Fibroblast of skin of right biceps (primary cell): ENCODE data around the gene GLCE.

Source experiments
- DNase-seq: peaks from one replicate; pipeline ENCODE4 v3.0.0-alpha.2; 2013

GLCE gene

DNA sequence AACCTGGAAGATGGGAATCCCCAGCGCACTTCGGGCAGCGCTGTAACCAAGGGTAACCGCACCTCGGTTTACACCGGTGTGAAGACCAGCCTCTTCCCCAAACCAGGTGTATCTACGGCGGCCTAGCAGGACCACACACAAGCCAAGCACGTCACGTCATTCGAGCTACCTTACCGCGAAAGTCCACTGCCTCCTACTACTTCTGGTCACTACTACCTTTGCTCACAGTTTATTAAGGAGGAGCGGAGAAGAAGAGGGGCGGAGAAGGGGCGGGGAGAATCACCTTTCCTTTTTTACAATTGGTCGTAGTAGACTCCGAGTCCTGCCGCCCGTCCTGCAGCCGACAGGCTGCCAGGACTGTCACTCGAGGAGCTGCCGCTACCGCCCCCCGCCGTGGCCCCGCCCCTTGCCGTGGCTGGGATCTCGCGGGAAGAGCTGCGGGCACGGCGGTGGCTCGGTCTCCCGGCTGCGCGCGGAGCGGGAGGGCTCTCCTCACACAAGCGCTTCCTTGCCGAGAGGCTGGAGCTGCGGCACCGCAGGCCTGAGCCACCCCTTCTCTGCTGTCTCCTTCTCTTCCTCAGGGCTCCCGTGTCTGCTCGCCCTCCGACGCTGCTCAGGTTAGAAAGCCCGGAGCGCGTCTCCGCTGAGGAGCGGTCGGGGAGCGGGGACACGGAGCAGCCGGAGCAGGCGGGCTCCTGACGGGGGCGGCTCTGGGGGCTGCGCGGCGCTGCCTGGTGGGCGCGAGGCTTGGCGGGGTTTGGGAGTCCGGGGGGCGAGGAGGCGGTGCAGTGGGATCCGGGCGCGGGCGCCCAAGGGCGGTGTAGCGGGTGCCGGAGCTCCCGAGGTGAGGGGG, at the start of gene GLCE:
Gene GLCE (plus strand): TSS at position 495 of the 853 bp plus-strand sequence. CDS start 95,172 bp downstream, outside the sequence.
- DNase-seq = peak; percentile 97

DNA sequence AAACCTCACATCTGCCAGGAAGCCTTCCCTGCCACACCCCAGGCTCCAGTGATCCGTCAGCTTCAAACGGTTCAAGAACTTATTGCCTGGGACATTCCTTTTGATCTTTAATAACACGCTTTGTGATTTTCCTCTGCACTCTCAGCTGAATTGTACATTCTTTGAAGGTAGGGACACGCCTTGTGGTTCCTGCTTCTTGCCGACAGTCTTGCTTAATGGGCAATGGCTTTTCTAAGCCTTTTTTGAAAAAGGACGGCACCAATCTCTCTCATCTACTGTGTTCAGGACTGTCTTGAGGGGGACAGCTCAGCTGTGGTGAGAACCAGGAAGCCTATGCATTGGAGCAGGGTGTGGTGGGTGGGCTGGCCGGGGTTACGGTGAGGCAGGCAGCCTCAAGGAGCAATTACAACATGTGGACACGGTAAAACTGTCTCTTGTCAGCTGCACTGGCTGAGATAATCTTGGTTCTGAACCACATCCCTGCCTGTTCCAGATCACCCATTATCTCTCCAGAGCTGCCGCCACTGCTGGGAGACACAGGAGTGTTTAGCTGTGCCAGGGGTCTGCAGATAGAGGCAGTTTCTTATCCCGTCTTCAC, 46.0 kb upstream of the GLCE start:
- no peak for DNase-seq

- DNase-seq = no peak
These were observed 45.4 kb upstream of the GLCE start for GRCh38 chr15:69115031-69115430.

DNA sequence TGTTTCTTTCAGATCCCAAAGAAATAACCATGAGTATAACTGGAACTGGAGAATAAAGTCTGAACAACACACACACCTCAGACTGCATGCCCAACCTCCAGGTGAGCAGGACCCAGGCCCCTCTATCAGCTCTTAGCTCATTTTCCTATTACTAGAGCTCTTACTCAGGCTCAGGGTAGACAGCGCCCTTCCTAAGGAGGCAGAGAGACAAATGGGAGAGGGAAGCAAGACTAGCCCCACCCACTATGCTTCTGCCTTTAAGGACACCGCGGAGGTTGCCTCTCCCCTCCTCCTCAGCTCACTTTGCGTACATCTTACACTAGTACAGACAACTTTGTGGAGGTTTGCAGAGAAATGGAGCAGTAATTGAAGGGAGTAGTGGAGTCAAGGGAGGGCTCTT, 44.0 kb upstream of the GLCE start:
- DNase-seq = no peak

- DNase-seq = no peak
These were observed 43.0 kb upstream of the GLCE start for GRCh38 chr15:69117431-69117871.

- no peak for DNase-seq
These were observed 42.3 kb upstream of the GLCE start for GRCh38 chr15:69118089-69118488.

DNA sequence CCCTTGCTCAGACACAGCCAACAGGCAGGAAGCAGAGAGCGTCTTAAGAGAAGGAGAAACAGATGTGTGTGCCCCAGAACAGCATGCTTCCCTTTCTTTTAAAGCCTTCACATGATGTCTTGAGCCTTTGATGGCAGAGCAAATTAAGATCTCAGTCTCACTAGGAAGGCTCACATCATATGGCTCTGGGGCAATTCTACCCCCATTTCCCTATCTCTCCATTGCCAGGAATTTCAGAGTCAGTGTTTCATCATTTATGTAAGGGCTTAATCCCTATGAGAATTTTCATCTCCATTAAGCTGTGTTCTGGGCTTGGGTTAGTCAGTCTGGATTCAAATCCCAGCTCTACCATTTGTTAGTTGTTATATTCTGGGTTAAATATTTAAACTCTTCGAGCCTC, 41.4 kb upstream of the GLCE start:
- no peak for DNase-seq

GRCh38 chr15:69119683-69120395, 40.6 kb upstream of the GLCE start:
- no peak for DNase-seq

DNA sequence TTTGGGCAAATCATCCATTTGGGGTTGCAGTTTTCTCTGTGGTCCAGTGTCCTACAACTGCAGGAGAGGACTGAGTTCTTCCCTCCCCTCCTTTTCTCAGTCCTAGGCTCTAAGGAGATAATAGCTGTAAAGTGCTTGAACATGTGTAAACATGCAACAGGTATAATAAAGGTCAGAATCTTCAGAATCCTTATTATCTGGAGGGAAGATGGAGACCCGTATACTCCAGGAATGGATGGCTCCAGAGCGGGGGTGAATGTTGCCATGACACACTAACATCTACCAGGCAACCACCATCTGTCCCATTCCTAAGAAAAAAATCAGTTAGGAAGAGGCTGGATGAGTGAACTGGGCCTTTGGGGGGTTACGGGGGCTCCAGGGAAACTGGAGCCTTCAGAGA, 39.7 kb upstream of the GLCE start:
- DNase-seq = no peak

DNA sequence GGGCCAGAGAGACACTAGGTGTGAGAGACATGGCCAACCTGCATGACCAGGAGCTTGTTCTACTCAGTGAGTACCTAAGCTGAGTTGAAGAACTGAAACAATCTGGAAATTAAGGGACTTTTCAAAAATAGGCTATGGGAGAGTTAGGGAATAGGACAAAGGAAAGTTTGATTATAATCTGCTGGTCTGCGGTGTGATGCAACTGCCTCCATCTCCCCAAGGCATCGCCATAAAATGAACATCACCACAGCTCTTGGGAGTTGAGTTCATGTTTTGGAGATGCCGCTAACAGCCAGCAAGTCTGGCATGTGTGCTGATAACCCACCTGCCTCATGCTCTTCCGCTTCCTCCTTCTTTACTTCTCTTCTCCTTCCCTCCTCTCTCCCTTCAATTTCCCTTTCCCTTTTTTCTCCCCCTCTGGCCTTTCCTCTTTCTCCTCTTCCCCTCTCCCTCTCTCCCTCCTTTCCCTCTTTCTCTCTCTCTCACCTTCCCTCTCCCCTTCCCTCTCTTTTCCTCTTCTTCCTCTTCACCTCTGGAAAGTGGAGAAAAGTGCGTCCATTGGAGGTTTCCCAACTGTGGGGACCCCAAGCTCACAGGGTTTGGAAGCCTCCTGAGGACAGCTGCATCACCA, 39.1 kb upstream of the GLCE start:
- no peak for DNase-seq

- no peak for DNase-seq
These were observed 35.2 kb upstream of the GLCE start for GRCh38 chr15:69125236-69125635.

- peak; percentile 14 for DNase-seq
These were observed 34.4 kb upstream of the GLCE start for GRCh38 chr15:69126054-69126469.

DNA sequence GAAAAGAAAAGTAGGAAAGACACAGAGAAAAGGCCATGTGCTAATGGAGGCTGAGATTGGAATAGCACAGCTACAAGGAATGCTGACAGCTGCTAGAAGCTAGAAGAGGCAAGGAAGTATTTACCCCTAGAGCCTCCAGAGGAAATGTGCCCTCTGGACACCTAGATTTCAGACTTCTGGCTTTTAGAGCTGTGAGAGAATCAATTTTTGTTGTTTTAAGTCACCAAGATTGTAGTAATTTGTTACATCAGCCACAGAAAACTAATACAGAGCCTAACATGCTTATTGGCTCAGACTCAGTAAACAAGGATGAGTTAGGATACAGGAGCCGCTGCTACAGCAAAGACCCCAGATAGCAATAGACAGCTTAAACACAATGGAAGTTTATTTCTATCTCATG, 33.1 kb upstream of the GLCE start:
- DNase-seq = no peak

- peak; percentile 11 for DNase-seq
These were observed 31.6 kb upstream of the GLCE start for GRCh38 chr15:69128667-69129311.

DNA sequence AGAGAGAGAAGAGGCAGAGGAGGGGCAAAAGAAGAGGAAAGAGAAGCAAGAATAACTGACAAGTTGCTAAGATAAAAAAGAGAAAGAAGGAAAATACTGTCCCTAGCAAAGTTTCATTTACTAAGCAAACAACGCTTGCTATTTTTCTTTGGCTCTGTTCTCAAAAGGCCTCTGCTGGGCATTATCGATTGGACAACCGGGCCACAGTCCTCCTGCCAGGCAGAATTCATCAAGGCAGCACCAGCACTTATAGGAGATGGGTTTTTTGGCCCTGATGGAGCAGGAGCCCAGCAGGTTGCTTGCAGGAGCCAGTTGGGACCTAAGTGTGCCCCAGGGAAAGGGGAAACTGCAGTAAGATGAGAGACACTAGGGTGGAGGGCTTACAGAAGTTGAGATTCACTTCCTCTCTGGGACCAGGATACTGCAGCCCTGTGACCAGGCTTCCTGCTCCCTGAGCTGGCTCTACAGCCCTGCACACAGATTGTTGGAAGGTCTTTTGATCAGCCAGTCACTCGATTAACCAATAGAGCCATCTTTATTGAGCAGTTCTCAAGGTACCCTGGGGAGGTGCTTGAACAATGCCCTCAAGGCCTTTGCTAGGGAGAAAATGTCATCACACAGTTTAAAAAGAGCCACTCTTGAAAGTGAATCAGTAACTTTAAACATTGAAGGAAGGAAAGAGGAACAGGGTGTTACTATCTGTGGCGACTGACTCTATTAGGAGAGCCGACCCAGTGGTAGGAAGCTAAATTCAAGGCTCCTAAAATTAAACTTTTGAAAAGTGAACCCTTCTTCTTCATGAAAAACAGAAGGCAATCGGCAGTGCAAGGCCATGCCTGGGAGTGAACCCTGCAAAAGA, 28.8 kb upstream of the GLCE start:
- no peak for DNase-seq

DNA sequence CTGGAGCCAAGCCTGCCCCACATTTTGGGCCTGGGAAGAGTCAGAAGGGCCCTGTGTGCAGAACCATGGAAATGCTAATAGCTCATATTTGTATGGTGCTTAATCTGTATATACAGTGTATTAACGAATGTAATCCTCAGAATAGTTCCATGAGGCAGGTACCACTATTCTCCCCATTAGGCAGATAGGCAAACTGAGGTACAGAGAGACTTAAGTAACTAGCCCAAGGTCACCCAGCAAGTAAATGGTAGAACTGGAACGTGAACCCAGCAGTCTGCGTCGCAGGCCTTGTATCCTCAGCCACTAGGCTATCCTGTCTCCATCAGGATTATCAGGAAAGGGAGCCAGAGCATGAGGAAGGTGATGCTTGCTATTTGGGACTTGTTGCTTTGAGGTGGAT, 28.0 kb upstream of the GLCE start:
- no peak for DNase-seq

DNA sequence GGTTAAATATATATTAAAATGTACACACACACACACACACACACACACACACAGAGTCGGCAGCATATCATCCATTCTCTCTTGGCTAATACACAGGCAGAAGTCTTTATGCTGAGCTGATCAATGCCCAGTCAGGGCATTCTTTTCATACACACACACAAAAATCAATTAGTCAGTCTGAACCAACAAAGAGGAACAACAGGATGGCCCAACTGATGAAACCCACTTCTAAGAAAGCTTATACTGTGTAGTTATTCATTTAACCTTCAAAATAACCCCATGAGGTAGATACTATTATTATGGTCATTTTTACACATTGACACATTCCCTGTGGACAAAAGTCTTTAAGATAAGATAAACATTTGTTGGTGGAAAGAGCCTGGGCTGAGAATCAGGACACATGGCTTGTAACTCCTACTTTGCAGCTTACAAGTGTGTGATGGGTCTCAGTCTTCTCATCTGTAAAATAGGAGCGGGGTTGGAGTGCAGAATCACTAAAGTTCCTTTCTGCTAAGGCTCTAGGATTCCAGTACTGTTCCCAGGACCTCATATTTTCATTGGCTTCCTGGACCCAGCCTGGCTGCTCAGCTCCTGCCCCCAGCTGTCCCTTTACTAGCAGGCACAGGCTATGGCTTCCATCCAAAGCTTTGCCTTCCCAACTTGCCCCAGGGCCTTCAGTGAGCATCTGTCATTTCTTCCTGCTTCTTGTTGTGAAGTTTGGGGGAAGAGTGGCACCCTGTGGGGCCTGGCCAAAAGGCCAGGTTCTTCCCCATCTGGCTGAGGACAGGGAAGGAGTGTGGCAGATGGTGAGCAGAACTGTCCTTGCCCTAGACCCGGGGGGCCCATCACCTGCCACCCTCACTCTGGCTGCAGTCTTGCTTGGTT, 27.2 kb upstream of the GLCE start:
- no peak for DNase-seq

- no peak for DNase-seq
These were observed 26.4 kb upstream of the GLCE start for GRCh38 chr15:69133862-69134519.

- DNase-seq = no peak
These were observed 25.6 kb upstream of the GLCE start for GRCh38 chr15:69134791-69135190.

GRCh38 chr15:69135499-69135898, 24.9 kb upstream of the GLCE start:
- DNase-seq = no peak
